GM06990 (cell line): ENCODE measurements around the gene DEFB129.
"Not testable (repeated sequence)": the region's sequence is repeated elsewhere in the genome, so short reads cannot be mapped to it uniquely, and the experiment has no call there.

Experiments
- DNase-seq: peaks from one replicate; pipeline ENCODE4 v3.0.0-alpha.2; 2011; ENCODE audit not compliant: insufficient read length; ENCODE audit errors: extremely low read depth
- H3K27me3 ChIP-seq: replicated peaks from 2 replicates; pipeline ENCODE4 v1.6.0; 2011; ENCODE audit warnings: low read length; ENCODE audit not compliant: control insufficient read depth, insufficient read depth
- H3K36me3 ChIP-seq: 2 replicates; pipeline ENCODE4 v1.5.1; 2011; ENCODE audit warnings: low read length; ENCODE audit not compliant: control insufficient read depth, insufficient read depth
- H3K4me3 ChIP-seq: replicated peaks from 2 replicates; pipeline ENCODE4 v1.5.1; 2011; ENCODE audit warnings: low read depth, mild to moderate bottlenecking, control low read depth, low read length
- TF ChIP-seq, protein P1 (sequence below): IDR thresholded peaks from 2 replicates; pipeline ENCODE4 v1.5.1; 2011; ENCODE audit warnings: low read length, control low read depth, mild to moderate bottlenecking, inconsistent platforms; ENCODE audit not compliant: insufficient read depth, poor library complexity, severe bottlenecking

Gene DEFB129, protein sequence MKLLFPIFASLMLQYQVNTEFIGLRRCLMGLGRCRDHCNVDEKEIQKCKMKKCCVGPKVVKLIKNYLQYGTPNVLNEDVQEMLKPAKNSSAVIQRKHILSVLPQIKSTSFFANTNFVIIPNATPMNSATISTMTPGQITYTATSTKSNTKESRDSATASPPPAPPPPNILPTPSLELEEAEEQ

DNA sequence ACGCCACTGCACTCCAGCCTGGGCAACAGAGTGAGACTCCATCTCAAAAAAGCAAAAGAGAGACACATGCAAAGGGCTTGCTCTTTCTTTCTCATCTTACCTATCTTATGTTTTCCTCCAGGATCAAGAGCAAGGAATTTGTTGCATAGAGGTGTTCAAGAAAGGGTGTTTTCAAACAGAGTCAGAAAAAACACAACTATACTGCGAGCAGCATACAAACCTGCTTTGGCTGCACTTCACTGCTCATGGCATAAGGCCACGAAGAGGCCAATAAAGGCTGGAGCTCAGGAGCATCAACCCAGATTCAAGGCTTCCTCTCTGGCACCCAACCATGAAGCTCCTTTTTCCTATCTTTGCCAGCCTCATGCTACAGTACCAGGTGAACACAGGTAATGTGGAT lies at the start of gene DEFB129:
DEFB129 (plus strand) TSS at position 301 of the 400 bp plus-strand sequence; CDS start at position 332, 31 bp downstream.
- DNase-seq: no peak
- Histone ChIP-seq H3K27me3 (no peaks in the 10 kb centered on the region), H3K4me3 (no peak within 1 kb of the TSS), H3K36me3 (no peaks in the 10 kb centered on the region)
- TF ChIP-seq, protein P1, sequence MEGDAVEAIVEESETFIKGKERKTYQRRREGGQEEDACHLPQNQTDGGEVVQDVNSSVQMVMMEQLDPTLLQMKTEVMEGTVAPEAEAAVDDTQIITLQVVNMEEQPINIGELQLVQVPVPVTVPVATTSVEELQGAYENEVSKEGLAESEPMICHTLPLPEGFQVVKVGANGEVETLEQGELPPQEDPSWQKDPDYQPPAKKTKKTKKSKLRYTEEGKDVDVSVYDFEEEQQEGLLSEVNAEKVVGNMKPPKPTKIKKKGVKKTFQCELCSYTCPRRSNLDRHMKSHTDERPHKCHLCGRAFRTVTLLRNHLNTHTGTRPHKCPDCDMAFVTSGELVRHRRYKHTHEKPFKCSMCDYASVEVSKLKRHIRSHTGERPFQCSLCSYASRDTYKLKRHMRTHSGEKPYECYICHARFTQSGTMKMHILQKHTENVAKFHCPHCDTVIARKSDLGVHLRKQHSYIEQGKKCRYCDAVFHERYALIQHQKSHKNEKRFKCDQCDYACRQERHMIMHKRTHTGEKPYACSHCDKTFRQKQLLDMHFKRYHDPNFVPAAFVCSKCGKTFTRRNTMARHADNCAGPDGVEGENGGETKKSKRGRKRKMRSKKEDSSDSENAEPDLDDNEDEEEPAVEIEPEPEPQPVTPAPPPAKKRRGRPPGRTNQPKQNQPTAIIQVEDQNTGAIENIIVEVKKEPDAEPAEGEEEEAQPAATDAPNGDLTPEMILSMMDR: no peak

DNA sequence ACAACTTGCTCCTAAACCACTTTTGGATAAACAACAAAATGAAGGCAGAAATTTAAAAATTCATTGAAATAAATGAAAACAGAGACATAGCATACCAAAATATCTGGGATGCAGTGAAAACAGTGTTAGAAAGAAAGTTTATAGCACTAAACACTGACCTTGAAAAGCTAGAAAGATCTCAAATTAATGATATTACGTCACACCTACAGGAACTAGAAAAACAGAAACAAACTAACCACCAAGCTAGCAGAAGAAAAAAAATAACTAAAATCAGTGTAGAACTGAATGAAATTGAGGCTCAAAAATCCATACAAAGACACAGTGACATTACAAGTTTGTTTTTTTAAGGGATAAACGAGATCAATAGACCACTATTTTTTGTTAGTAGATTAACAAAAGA lies 42.8 kb upstream of the DEFB129 start:
- no peak for DNase-seq
- no peaks in the 10 kb centered on the region; the same call in 1 of the 2 replicates for H3K27me3 ChIP-seq
- TF ChIP-seq, protein P1: no peak
- H3K36me3 ChIP-seq: no peaks in the 10 kb centered on the region
- H3K4me3 ChIP-seq: no peak overlapping the region

DNA sequence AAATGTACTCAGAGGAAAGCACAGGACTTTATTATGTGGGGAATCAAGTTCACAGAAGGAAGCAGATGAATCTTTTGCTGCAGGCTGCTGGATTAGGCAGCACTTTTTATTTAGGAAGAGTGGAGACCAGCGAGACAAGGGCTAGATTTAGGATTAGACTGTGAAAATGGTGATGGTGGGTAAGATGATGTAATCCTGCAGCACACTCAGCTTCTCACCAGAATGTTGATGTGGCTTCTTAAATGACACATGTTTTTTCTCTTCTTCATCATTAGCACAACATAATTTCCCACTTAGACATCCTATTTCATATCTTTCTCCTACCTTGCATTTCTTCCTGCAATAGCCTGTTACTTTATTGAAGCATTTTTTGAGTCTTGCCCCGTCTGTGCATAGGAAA lies 39.3 kb upstream of the DEFB129 start:
- TF ChIP-seq, protein P1: no peak
- Histone ChIP-seq H3K27me3 (peaks cover 3% of the 10 kb centered on the region; the same call in 1 of the 2 replicates), H3K36me3 (no peaks in the 10 kb centered on the region), H3K4me3 (no peak overlapping the region)
- no peak for DNase-seq

DNA sequence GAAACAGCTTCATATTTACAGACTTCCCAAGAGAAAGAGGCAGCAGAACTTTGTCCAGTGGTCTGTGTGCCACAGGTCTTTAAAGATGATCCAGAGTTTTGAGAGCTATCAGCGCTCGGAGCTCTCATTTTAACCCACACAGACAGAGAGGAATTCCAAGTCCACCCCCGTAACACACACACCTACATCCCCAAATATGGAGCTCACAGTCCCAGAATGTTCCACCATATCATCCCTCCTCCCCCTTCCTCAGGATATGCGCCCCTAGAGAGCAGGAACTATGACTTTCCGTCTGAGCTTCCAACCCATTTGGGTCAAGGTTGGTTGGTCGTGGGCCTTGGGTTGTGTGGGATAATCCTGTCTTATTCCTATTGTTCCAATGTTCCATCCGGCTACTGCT lies 37.4 kb upstream of the DEFB129 start, which contains the start of gene DEFB128:
DEFB128 (minus strand) TSS at position 101 of the 400 bp plus-strand sequence; CDS start at position 13, 88 bp downstream.
- Histone ChIP-seq H3K27me3 (peaks cover 3% of the 10 kb centered on the region; the same call in 1 of the 2 replicates), H3K4me3 (no peak within 1 kb of the TSS), H3K36me3 (no peaks in the 10 kb centered on the region)
- DNase-seq: no peak
- TF ChIP-seq, protein P1: no peak

DNA sequence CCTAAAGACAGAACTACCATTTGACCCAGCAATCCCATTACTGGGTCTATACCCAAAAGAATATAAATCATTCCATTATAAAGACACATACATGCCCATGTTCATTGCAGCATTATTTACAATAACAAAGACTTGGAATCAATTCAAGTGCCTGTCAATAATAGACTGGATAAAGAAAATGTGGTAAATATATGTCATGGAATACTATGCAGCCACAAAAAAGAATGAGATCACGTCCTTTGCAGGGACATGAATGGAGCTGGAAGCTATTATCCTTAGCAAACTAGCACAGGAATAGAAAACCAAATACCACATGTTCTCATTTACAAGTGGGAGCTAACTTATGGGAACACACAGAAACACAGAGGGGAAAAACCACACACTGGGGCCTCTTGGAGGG lies 28.8 kb upstream of the DEFB129 start:
- TF ChIP-seq, protein P1: no peak
- DNase-seq: no peak
- Histone ChIP-seq H3K27me3 (0 out of 2 replicates have a peak, but pooled peaks cover 2% of the 10 kb centered on the region), H3K4me3 (no peak overlapping the region), H3K36me3 (no peaks in the 10 kb centered on the region)

DNA sequence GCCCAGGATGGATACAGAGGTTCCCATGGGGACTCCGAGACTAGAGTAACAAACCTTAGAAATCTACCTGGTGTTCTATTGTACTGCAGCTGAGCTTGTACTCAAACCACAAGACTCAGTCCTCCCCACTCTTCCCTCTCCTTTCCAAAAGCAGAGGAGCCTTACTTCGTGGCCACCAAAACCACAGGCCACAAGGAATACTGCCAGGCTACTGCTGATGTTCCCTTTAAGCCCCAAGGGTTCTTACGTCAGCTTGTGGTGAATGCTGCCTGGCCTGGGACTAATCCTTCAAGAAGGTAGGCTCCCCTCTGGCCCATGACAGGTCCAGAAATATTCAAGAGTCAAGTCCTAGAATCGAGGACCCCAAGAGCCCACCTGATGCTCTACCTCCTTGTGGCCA lies 27.1 kb upstream of the DEFB129 start:
- H3K4me3 ChIP-seq: no peak overlapping the region
- 0 out of 2 replicates have a peak, but pooled peaks cover 2% of the 10 kb centered on the region for H3K27me3 ChIP-seq
- TF ChIP-seq, protein P1: no peak
- H3K36me3 ChIP-seq: no peaks in the 10 kb centered on the region
- DNase-seq: no peak

DNA sequence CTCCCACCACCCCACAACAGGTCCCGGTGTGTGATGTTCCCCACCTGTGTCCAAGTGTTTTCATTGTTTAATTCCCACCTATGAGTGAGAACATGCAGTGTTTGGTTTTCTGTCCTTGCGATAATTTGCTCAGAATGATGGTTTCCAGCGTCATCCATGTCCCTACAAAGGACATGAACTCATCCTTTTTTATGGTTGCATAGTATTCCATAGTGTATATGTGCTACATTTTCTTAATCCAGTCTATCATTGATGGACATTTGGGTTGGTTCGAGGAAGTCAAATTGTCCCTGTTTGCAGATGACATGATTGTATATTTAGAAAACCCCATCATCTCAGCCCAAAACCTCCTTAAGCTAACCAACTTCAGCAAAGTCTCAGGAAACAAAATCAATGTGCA lies 23.4 kb upstream of the DEFB129 start:
- not testable (repeated sequence) for H3K27me3 ChIP-seq, H3K36me3 ChIP-seq, H3K4me3 ChIP-seq, DNase-seq
